Islet of Langerhans (tissue), 1 donor: ENCODE measurements around the gene SOWAHA.

Experiments
- FAIRE-seq: peaks from one replicate; lab custom pipeline; 2011; peaks lifted over from hg19 to GRCh38; lab: Jason Lieb, UNC

Gene SOWAHA

DNA sequence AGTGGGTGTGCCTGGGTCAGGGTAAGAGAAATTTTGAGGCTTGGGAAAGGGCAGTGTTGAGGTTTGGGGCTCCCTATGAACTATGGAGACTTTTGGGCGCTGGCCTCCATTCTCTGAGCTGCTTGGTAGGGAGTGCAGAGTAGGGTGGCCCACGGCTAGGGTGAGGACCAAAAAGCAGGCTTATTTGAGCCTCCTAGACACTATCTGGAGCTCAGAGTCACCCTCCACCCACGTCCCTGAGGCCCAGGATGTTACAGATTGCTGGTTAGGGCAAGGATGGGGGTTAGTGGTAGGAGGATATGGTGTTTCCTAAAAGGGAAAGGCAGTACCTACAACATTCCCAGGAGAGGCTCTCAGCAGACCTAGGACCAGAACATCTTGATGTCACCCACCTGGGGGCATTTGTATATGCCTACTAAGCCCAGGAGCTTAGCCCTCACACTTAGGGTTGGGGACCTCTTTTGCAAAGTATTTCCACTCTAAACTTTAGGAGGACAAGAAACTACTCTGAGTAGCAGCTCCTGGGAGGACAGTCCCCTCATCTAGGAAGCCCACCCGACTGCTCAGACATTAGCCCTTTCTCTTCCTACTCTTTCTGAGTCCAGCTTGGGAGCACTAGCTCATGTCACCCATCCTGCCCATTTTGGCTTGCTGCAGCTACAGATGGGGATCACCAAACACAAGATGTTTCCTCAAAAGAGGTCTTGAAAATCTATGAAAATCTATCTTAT is 15.0 kb downstream of the SOWAHA start:
- no peak for FAIRE-seq

DNA sequence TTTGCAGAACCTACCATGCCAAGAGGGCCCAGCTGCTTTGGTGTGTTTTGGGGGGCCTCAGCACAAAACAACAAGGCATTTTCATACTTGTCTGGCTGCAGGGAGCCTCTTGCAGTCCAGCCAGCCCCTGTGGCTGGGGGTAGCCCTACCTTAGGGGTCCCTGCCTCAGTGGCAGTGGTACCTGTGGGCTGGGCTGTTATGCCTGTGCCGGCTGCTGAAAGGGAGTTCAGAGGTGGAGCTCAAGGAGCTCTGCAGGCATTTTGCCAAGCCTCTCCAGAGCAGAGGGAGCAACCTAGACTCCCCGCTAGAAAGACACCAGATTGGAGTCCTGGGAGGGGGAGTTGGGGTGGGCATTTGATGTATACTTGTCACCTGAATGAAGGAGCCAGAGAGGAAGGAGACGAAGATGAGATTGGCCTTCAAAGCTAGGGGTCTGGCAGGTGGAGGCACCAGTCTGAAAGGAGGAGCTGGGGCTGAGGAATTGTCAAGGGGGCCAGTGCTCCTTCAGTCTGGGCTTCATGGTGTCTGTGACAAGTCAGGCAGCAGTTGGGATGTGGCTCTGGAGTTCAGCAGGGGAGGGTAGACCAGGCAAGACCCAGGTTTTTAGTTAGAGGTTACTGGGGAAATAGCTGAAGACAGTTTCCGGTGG is 15.9 kb downstream of the SOWAHA start:
- no peak for FAIRE-seq

DNA sequence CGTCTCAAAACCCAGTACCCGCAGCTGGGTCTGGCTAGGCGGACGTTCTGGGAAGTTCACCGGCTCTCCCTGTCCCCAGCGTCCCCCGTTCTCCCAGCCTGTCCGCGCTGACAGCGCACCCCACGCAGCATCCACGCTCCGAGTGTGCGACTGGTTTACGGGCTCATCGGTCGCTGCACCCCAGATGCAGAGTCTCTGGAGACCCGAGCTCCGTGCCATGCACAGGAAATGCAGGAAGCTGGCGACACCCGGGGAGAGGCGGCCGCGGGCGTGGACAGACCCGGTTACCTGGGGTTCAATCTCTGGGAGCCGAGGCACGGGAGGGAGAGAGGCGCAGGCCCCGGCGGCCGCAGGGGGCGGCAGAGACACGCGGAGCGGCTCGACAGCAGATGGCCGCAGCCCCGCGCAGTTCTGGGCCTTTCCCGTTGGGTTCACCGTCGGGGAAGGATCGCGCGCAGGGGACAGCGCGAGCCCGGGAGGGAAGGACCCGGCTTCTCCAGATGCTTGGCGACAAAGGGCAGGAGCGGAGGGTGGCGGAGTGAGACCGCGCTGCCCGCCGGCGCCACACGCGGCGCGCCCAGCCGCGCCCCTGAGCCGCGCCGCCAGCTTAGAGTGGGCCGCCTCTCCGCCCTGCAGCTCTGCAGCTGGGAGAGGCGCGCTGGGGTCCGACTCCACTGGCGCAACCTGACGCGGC is 16.8 kb downstream of the SOWAHA start:
- no peak for FAIRE-seq

DNA sequence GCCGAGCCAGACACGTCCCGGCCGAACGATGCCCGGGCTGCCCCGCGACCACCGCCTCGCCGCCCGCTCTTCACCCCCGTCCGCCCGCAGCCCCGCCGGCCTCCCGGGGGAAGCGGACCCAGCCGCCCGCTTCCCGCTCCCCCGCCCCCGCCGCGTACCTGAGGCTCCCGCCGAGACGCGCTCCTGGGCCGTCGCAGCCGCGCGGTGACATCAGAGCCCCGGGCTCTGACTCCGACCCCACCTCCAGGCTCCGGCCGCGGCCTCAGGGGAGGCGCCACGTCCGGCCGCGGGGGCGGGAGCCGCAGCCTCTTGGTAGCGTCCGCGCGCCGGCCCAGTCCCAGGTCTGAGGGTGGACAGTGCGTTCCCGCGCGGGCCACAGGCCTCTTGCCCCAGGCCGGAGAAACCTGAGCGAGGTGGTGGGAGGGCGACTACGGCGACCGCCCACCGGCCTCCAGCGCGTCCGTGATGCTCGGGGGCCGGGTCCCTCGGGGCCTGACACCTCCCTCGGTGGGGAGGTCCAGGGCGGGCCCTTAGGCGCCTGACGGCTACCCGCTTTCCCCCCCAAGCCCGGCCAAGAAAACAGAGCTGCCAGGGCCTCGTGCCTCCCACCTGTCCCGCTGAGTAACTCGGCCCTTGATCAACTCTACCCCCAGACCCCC is 17.5 kb downstream of the SOWAHA start, which contains the start of gene SHROOM1:
Gene SHROOM1 (minus strand): TSS at position 212 of the 659 bp plus-strand sequence. CDS start 4,507 bp downstream, outside the sequence.
- no peak for FAIRE-seq

DNA sequence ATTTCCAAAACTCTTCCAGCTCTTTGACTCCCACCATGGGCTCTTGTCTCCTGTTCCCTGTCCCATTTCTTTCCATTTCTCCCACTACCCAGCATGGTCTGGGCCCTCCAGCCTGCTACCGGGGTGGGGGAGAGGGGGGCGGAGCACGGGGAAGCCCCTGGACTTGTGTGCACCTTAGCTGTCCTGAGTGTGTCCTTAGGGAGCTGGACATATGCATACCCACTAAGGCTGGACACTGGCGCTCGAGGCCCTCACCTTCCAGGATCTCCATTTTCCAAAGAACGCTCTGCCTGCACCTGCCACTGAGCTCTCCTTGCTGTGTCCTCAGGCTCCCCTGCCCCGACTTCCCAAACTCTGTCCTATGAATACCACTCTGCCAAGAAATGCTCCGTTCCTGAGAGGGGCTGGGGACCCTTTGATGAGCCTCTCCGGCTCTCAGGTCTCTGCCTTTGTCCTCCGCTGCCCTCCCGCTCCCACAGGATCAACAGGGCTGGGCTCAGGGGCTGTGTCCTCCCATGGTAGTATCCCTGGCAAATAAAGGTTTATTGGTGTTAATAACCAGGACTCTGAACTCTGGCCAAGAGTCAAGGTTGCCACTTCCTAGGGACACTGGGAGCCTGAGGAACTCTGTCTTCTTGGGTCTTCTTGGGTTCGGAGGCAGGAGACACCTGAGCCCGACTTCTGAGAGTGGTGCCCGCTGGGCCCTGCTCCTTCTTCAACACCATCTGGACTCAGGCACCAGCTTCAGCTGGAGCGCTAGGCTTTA is 18.2 kb downstream of the SOWAHA start:
- no peak for FAIRE-seq

DNA sequence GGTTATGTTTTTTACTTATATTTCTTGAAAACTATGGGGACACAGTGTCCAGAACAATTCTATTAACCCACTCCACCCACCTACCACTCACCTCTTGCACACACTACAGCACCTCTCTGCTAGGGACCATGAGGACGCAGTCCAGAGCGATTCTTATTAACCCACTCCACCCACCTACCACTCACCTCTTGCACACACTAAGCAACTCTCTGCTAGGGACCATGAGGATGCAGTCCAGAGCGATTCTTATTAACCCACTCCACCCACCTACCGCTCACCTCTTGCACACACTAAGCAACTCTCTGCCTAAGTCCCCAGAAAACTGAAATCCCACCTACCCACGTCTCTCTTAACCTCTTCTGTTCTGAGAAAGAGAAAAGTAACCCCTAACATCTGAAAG is 19.5 kb downstream of the SOWAHA start:
- no peak for FAIRE-seq

DNA sequence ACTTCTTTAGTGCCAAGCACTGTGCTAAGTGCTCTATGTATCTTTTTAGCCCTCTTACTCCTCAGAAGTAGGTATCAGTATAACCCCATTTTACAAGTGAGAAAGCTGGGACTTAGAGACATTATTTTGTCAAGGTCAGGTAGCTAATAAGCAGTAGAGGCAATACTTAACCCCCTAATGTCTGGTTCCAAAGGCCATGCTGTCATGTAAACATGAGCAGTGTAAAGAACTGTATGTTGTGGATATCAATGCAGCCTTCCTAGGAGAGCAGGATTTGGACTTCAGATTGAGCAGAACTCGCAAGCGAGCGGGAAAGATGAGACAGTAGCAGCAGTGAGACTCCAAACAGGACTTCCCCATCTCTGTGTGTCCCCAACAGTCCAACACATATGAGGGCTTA is 21.0 kb downstream of the SOWAHA start:
- no peak for FAIRE-seq

DNA sequence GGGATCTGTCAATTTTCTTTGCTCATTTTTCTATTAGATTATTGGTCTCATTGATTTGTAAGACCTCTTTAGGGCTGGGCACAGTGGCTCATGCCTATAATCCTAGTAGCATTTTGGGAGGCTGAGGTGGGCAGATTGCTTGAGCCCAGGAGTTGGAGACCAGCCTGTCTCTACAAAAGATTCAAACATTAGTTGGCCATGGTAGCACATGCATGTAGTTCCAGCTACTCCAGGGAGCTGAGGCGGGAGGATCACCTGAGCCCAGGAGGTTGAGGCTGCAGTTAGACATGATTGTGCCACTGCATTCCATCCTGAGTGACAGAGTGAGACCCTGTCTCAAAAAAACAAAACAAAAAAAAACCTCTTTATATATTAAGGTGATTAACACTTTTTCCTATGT is 23.8 kb downstream of the SOWAHA start:
- FAIRE-seq = no peak

DNA sequence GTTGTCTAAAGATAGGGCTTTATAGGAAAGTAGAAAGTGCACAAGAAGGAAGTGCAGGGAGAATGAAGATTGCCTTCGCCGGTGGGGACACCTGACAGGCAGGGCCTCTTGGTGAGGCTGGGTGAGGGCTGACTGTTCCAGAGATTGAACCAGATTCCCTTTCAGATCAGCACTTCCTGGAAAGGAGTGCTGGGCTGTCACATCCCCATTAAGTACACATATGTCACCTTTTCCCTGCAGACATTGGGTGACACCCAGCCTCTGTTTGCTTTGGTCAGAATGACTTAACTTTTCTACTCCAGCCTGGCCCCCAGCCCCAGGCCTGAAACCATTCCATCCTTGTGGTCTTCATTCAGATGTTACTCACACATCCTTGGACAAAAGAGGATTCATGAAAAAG is 24.8 kb downstream of the SOWAHA start:
- no peak for FAIRE-seq

DNA sequence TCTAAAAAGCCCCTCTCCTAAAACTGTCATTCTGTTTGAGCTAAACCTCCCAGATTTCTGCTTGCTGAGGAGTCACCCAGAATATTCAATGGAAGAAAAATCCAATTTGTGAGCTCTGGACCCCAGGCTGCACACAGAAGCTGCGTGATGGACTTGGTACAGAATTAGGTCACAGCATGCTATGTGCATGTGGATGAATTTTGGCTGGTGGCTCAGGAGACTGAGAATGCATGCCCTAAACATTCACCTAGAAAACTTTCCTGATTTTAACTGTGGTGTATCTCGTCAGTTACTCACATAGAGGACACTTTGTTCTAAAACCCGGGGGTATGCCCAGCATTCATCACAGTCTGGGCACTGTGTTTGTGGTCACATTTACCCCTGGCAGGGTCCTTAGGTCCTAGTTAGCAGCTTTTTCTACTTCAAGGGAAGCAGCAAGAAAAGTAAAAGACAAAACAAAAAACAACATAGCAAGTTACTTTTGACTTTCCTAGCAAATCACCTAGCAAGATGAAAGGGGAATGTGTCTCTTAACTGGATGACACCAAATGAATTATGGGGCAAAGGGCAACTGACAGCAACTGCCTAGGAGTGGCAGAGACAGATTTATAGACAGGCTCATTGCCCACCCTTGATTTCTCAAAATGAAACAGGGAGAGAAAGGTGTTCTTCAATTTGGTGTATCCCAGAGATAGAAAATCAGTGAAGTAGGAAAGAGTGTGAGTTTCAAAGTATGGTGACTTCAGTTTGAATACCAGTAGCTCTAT is 25.6 kb downstream of the SOWAHA start:
- FAIRE-seq = no peak

DNA sequence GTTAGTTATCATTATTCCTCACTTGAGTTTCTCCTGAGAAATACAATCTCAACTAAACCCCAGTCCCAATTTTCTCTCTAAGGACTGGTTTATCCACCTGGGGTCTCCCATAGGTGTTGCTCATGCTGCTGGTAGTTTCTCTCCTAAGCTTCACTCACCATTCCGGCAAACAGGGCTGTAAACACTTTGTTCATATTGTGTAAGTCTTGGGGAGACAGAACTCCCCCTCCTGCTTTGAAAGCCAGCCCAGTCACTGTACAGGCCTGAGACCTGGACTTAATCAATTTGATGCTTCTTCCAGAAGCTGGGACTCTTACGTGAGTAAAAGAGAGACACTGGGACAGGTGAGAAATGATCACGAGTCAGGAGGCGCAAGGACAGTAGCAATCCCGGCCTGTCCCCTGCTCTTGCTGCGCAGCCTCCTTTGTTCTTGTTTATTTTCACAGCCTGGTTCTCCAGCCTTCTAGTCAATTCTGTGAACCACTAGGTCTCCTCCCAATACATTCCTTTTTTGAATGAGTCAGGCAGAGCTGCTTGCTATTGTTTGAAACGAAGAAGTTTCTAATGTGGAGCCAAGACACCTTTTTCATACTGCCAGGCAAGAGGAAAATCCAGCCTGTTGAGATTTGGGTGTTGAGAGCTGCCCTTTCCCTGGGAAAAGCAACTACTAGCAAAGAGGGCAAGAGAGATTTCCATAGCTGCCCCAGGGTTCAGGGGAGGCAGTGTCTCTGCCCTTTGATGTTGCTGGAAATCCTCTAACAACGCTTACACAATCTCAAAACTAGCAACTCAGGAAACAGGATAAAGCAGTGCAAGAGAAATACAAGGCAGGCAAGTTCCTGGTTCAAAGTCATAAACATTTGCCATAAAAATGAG is 26.6 kb downstream of the SOWAHA start:
- no peak for FAIRE-seq

DNA sequence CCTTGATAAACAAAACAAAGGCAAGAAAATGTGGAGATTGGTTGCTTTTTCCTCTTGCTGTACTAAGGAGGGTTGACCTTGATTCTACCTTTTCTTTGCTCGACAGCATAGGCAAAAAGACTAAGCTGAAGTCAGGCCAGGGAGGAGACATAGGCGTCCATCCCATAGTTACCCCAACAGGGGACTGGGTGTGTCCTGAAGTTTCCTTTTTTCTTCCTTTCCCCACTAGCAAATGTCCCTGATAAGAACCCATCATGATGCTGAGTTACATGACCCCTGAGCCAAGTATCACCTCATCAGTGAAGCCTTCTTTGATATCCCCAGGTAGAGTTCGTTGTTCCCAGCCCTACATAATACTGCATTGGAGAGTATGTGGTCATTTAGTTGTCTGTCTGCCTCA is 27.2 kb downstream of the SOWAHA start:
- no peak for FAIRE-seq

DNA sequence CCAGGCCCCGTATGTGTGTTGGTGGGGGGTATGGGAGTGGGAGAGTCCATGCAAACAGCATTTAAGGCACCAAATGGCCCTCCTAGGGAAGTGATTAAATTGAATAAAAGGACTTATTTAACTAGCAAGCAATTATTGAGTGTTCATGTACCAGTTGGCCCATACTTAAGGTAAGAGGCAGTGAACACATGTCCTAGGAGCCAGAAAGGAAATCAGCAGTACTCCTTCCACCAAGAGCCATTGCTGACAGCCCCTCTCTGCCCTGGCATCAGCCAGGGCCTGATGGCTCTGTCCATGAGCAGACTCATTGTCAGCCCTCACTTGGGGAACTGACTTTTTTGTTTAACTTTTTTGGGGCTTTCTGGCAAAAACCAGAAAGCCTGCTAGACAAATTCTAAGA is 27.8 kb downstream of the SOWAHA start:
- FAIRE-seq = no peak

DNA sequence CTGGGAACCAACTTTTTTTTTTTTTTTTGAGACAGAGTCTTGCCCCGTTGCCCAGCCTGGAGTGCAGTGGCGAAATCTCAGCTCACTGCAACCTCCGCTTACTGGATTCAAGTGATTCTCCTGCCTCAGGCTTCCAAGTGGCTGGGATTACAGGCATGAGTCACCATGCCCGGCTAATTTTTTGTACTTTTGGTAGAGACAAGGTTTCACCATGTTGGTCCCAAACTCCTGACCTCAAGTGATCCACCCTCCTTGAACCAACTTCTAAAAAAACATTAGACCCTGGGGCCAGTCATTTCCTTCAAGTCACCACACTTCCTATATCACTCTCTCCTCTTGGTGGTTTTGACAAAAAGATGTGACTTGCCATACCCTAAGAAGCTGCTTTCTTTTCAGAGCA is 28.2 kb downstream of the SOWAHA start:
- no peak for FAIRE-seq

DNA sequence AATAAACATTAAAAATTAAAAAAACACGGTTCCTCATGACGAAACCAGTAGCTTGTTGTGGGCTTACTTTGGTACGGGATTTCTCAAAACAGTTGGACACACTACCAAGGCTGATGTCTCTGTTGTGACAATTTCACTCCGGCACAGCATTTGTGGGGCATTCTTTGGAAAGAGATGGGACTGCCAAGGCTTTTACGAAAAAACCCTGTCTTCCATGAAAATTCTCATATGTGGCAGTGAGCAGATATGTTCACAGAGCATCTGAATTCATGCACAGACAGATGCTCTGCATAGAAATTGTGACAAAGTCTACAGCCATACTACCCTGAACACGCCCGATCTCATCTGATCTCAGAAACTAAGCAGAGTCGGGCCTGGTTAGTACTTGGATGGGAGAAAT is 35.2 kb downstream of the SOWAHA start:
- FAIRE-seq = no peak

DNA sequence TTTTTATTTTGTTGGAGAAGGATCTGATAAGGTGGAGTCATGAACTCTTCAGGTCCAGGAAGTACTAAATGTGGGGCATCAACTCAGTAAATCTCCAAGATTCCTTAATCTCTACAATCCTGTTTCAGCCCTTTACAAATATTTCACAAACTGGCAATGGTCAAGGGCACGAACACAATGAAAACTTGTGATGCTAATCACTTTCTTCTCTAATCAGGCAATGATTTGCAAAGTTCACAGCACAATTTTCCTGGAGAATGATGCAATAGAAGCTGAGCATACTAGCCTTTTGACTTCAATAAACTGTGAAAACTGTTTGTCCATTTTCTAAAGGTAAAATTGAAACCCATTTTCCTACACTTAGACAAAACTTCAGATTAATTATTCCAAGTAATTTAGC is 36.2 kb downstream of the SOWAHA start:
- no peak for FAIRE-seq

DNA sequence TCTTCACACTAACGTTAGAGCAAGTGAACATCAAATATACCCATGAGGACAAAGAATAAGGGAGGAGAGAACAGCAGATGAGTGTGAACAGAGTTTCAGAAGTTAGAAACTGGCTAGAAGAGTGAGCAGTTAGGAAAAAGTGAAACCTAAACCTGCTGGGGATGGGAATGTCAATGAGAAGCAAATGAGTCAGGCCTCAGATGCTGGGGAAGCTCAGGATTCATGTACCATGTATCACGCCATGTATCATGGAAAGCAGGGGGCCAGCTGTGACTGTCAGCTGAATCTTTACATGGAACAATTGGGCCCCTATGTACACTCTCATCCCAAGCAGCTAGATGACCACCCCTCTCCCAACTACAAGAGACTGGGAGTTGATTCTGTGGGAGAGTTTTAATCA is 37.0 kb downstream of the SOWAHA start:
- FAIRE-seq = no peak

DNA sequence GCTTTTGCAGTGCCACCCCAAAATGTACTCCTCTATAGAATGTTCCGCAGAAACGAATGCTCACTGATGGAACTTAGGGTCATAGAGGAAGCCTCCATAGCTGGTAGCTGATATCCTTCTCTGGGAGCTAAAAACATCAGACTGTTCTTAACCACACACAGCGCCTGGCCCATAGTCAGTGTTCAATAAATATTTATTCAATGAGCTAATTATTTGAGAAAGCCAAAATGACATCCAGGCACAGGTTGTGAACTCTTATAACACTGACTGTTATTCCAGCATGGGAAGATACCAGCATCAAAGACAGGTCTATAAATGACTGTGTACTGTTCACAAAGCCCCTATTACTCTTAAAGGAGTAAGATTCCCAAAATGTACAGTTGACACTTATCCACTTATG is 40.2 kb downstream of the SOWAHA start:
- no peak for FAIRE-seq

DNA sequence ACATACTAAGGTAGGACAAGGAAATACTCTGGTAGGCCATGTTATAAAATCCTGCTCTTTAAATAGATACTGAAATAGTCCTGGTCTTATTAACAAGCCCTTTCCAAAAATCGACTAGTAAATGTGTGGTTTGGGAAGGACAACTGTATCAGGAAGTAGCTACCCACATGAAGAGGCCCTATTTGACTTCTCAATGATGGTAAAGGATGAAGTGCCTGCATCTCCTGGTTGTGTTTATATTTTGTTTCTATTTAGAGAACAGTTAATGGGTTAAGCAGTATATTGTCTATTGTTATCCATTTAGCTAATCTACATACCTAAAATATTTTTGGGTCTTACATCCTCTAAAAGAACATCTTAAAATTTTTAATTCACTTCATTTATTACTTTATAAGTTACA is 40.7 kb downstream of the SOWAHA start:
- FAIRE-seq = no peak

DNA sequence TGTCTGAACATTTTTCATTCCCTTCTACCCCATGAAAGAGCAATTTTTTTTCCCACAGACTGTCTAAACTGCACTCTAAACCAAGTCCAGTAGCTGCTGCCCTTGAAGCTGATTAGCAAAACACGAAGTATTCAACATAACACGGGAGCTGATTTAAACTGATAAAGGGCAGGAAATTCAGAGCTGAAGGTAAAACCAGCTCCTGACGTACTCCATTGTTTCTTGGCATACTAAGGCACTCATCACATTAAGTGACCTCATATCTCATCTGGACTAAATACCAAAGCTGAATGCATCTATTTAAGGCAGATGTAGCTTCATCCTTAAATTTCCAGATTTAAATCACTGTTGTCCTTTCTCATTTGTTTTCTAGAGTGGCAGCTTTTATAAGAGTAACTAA is 41.2 kb downstream of the SOWAHA start:
- FAIRE-seq = no peak
